ENCODE results near the gene LRRC15. TPM values are rescaled to one million over a fixed set of nuclear protein-coding genes. Genes with fewer than 3 reads are reported as not detected.

The LRRC15 gene
- total RNA-seq, 1 donor from 2014 or later = not detected

DNA sequence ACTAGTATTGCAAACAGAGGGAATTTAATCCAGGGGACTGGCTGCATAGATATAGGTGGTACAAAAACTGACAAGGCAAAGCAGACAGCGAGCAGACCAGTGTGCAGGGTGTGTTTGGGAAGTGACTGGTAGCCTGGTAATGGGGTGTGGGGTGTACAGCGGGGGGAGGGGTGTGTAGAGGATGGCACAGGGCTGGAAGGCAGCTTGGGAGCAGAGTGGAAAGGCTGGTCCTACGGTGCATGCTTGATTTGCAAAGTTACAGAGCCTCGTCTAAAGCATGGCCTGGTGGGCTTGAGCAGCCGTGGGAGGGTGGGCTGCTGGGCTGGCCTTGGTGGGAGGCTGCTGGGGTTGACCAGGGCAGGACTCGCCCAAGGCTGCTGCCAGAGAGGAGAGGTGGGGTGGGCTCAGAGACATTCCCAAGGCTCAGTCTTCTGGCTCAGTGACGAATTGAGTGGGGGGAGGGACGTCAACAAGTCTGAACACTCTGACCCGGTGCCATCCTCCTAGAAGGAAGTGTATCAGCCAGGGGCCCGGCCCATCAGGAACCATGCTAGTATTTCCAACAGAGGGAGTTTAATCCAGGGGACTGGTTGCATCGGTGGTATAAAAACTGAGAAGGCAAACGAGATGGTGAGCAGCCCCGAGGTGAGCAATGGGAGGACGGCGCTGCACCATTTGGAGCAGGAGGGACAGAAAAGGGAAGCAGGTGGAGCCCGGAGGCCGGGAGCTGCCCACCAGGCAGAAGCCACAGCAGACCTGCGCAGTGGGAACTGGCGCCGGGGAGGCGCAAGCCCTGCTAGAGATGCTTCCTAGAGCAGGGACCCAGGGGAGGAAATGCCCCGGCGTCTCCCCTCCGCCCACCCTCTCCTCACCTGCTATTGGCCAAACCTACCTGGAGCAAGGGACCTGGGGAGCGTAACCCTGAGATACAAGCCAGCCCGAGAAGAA lies 47.6 kb downstream of the LRRC15 start:
- Mint-ChIP-seq H3K27ac (ENCODE audit: unreplicated experiment) (no peak overlapping the region), H3K36me3 (ENCODE audit: unreplicated experiment) (peaks cover 13% of the 10 kb centered on the region), H3K27me3 (ENCODE audit: unreplicated experiment) (peaks cover 7% of the 10 kb centered on the region), H3K4me1 (ENCODE audit: low read depth, unreplicated experiment) (no peaks in the 10 kb centered on the region), H3K9me3 (ENCODE audit: unreplicated experiment) (peaks cover 15% of the 10 kb centered on the region), H3K4me3 (ENCODE audit: unreplicated experiment) (no peak overlapping the region)
- TF ChIP-seq, protein P1, sequence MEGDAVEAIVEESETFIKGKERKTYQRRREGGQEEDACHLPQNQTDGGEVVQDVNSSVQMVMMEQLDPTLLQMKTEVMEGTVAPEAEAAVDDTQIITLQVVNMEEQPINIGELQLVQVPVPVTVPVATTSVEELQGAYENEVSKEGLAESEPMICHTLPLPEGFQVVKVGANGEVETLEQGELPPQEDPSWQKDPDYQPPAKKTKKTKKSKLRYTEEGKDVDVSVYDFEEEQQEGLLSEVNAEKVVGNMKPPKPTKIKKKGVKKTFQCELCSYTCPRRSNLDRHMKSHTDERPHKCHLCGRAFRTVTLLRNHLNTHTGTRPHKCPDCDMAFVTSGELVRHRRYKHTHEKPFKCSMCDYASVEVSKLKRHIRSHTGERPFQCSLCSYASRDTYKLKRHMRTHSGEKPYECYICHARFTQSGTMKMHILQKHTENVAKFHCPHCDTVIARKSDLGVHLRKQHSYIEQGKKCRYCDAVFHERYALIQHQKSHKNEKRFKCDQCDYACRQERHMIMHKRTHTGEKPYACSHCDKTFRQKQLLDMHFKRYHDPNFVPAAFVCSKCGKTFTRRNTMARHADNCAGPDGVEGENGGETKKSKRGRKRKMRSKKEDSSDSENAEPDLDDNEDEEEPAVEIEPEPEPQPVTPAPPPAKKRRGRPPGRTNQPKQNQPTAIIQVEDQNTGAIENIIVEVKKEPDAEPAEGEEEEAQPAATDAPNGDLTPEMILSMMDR (IDR thresholded peaks at IDR 0.05; ENCODE audit: partially characterized antibody, unreplicated experiment) = no peak
- no peak for DNase-seq

DNA sequence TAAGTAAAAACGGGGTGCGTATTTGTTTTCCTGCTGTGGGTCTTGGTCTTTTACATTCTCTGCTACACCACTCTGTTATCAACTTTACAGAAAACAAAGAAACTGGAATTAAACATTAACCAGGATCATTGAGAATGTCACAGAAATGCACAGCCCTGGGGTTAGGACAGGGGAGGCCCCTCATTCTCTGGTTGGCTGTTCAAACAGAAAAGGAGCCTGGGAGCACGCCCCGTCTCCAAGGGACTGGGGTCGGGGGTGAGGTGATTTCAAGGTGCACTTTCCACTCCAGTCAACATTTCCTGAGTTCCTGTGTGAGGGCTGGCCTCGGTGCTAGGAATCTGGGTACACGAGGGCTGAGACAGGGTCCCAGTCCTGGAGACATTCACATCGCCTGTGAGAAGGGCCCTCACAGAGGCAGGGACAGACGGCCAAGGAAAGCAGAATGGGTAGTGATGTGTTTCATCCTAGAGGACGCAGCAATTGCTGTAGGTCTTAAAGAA lies 48.7 kb downstream of the LRRC15 start:
- Mint-ChIP-seq H3K4me3 (ENCODE audit: unreplicated experiment) (no peak overlapping the region), H3K27me3 (ENCODE audit: unreplicated experiment) (peaks cover 7% of the 10 kb centered on the region), H3K36me3 (ENCODE audit: unreplicated experiment) (peaks cover 13% of the 10 kb centered on the region), H3K27ac (ENCODE audit: unreplicated experiment) (no peak overlapping the region), H3K9me3 (ENCODE audit: unreplicated experiment) (peaks cover 15% of the 10 kb centered on the region), H3K4me1 (ENCODE audit: low read depth, unreplicated experiment) (no peaks in the 10 kb centered on the region)
- no peak for DNase-seq
- TF ChIP-seq, protein P1 (IDR thresholded peaks at IDR 0.05; ENCODE audit: partially characterized antibody, unreplicated experiment) = no peak

DNA sequence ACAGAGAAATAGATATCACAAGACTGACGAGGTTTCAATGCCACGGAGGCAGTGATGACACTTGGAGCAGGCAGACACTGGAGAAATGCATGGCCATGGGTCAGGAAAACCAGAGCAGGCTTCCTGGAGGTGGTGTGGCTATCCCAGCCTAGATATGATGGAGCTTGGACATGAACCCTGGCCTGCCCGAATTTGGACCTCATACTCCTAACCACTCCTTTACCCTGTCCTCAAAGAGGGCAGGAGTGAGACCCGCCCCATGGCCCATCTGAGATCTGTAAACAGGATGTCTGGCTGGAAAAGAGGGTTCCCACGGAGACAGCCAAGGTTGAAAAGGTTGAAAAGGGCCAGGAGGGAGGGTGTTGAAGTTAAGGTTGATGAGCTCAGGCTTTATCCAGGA lies 49.4 kb downstream of the LRRC15 start:
- Mint-ChIP-seq H3K36me3 (ENCODE audit: unreplicated experiment) (peaks cover 13% of the 10 kb centered on the region), H3K9me3 (ENCODE audit: unreplicated experiment) (peaks cover 15% of the 10 kb centered on the region), H3K4me3 (ENCODE audit: unreplicated experiment) (no peak overlapping the region), H3K27me3 (ENCODE audit: unreplicated experiment) (peaks cover 10% of the 10 kb centered on the region), H3K27ac (ENCODE audit: unreplicated experiment) (no peak overlapping the region), H3K4me1 (ENCODE audit: low read depth, unreplicated experiment) (peaks cover 1% of the 10 kb centered on the region)
- TF ChIP-seq, protein P1 (IDR thresholded peaks at IDR 0.05; ENCODE audit: partially characterized antibody, unreplicated experiment) = no peak
- no peak for DNase-seq

DNA sequence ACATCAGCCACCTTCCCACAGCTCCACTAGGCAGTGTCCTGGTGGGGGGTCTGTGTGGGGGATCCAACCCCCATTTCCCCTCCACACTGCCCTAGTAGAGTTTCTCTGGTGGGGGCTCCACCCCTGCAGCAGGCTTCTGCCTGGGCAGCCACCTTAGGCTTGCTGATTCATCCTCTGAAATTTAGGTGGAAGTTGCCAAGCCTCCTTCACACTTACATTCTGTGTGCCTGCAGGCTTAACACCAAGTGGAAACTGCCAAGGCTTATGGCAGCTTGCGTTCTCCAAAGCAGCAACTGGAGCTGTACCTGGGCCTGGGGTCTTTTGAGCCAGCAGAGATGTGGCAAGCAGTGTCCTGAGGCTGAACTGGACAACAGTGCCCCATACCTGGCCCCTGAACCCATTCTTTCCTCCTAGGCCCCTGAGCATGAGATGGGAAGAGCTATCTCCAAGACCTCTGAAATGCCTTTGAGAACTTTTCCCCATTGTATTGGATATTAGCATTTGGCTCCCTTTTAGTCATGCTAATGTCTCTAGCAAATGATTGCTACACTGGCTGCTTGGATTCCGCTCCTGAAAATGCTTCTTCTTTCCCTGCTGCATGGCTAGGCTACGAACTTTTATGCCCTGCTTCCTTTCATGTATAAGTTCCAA lies 50.9 kb downstream of the LRRC15 start:
- no peak for DNase-seq
- H3K9me3 Mint-ChIP-seq (ENCODE audit: unreplicated experiment) = peaks cover 15% of the 10 kb centered on the region
- peaks cover 13% of the 10 kb centered on the region for H3K36me3 Mint-ChIP-seq (ENCODE audit: unreplicated experiment)
- no peak overlapping the region for H3K27ac Mint-ChIP-seq (ENCODE audit: unreplicated experiment)
- peaks cover 12% of the 10 kb centered on the region for H3K27me3 Mint-ChIP-seq (ENCODE audit: unreplicated experiment)
- no peak overlapping the region for H3K4me3 Mint-ChIP-seq (ENCODE audit: unreplicated experiment)
- H3K4me1 Mint-ChIP-seq (ENCODE audit: low read depth, unreplicated experiment) = peaks cover 5% of the 10 kb centered on the region
- TF ChIP-seq, protein P1 (IDR thresholded peaks at IDR 0.05; ENCODE audit: partially characterized antibody, unreplicated experiment) = no peak
